Suppressor macrophage (primary cell): Measurements from ENCODE around the gene CLECL1.
"Not testable (repeated sequence)": the region's sequence is repeated elsewhere in the genome, so short reads cannot be mapped to it uniquely, and the experiment has no call there.

Experiments
- DNase-seq, 4 experiments: peaks; one replicate each; pipeline ENCODE4 v3.0.0-alpha.2; 2020 to 2022

The CLECL1 gene

DNA sequence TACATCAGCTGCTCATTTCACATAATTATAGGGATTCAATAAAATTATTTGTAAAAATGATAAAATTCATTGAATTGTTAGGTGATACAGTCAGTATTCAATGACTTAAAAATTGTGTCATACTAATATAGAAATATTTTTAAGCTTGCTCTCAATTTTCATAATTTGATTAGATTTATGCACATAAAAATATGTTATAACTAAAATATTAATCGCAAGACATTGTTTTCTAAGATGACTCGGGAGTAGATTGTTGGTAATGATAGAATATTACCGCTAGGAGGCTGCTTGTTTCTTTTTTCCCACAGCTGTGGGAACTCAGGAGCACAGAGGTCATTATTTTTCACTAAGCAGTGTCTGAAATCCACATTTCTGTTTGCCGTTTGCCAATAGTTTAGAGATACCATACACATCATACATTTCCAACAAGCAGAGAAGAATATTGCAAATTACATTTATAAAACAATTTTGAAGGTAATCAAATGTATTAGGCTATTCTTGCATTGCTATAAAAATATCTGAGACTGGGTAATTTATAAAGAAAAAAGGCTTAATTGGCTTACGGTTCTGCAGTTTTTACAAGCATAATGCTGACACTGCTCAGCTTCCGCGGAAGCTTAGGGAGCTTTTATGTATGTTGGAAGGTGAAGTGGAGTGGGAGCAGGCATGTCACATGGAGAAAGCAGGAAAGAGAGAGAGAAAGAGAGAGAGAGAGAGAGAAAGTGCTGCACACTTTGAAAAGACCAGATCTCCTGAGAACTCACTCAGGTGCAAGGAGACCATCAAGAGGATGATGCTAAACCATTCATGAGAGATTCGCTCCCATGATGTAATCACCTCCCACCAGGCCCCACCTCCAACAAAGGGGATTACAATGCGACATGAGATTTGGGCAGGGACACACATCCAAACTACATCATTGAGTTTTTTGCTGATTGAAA lies 18.6 kb upstream of the CLECL1 start:
- peak in 2 of 4 experiments; percentile 53 to 72 for DNase-seq

DNA sequence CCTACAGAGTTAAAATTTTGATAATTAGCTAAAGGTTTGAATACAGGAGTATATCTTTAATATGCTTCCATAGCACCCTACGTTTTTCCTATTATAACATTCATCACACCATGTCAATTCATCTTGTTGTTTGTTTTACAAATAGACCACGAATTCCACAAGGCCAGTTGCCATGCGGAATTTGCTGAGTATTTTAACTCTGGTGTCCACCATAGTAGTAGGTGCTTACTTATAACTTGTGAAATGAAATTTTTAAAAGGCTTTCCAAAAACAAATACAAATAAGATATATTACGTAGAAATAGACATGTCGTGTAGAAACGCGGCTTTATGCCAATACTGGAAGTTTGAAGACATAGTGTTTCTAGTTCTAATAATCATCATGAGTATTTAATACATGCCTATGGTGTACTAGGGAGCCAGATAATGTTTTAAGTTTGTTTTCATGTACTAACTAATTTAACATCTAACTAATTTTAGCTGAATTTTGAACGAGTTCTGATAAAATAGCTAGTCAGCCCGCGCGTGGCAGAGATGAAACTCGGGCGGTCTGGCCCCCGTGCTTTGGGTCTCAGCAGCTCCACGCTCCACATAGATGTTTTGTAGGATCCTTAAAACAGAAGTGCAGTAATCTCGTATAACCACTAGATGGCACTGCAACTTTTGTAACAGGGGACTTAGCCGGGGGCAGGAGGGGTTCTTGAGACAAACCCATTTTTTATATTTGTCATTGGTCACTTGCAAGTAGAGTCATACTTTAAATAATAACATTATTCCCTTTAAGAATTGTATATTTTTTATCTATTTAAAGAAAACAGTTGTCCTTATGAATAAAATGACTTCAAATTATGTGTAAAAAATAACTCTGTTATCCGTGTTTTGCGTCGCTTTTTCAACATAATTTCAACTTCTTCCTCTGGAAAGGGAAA lies 17.6 kb upstream of the CLECL1 start:
- peak; percentile 70 to 85 (median 78) for DNase-seq

DNA sequence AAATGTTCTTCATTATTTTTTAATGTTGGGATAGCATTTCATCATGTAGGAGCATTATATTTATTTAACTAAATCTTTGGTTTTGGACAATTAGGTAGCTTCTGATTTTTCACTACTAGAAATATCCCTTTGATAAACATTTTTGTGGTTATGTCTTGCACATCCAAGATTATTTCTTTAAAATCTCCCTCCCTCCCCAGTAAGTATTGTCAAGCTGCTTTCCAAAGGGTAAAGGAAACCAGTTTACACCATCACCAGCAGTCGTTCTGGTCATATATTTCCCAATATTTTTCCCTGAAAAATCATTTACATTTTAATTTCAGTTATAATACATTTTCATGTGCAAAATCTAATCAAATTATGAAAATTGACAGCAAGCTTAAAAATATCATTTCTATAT lies 16.7 kb upstream of the CLECL1 start:
- DNase-seq: no peak

DNA sequence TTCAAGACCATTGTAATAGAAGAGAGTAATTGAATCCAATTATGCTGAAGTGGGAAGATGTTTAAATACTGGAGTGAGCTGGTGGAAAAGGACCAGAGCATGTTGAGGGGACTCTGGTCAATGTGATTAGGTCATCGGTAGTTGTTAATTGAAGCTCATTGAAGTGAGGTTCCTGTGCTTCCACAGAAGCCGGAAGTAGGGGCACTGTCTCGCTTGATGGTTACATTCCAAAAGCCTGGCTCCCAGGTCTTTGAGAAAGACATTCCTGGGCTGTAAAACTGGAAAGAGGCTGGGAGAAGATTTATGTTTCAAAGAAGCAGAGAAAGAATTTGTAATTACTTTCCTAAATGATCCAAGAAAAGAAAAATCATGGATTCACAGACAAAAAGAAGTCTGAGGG lies 12.3 kb upstream of the CLECL1 start:
- DNase-seq: no peak

DNA sequence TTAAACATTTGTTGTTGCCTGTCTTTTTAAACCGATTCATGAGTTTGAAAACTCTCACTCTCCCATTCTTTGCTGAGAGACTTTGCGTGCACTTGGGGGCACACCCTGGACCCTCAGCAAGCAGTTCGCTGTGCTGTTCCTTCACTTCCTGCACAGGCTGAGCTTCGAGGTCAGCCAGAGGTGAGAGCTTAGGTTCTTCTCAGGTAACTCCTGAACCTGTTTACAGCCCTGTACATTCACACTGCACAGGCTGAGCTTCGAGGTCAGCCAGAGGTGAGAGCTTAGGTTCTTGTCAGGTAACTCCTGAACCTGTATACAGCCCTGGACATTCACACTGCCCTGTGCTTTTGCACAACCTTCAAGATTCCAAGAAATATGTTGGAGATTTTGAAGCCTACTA lies 9.8 kb upstream of the CLECL1 start:
- DNase-seq: no peak

DNA sequence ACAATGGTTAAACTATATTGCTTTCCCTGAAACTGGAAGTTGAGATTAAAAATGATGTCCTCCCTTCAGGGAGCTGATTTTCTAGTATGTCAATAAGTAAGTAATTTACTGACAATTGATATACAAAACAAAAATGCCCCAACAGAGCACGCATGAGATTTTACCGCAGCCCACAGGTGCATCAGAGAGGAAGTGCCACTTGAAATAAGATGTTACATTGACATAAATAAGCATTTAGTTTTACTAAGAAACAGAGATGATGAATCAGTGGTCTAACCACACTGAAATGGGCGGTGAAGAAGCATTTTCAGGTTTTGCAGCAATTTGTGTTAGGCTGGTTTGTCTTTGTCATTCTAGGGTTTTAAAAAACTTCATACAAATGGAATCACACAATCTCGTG lies 8.8 kb upstream of the CLECL1 start:
- DNase-seq: peak in 1 of 4 experiments; percentile 14

DNA sequence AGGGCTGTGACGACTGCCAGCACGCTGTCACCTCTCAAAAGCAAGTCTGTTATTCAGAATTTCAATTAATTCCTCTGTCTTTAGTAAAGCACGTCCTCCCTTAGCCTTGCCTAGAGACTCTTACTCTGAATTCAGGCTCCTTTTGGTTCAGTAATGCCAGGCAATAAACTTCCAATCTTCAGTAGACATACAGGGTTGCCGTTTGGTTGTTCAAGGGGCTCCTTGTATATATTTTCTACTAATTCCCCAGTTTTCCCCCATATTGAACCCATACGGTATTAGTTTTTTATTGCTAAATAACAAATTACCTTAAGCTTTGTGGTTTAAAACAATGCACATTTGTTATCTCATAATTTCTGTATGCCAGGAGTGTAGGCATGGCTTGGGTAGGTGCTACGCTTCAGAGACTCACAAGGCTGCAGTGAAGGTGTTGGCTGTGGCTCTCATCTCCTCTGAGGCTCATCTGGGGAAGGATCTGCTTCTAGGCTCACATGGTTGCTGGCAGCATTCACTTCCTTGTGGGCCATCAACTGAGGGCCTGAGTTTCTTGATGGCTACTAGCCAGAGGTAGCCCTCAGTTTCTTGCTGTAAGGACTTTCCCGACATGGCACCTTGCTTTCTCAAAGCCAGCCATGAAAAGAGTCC lies 7.3 kb upstream of the CLECL1 start:
- peak in 1 of 4 experiments; percentile 17 for DNase-seq

DNA sequence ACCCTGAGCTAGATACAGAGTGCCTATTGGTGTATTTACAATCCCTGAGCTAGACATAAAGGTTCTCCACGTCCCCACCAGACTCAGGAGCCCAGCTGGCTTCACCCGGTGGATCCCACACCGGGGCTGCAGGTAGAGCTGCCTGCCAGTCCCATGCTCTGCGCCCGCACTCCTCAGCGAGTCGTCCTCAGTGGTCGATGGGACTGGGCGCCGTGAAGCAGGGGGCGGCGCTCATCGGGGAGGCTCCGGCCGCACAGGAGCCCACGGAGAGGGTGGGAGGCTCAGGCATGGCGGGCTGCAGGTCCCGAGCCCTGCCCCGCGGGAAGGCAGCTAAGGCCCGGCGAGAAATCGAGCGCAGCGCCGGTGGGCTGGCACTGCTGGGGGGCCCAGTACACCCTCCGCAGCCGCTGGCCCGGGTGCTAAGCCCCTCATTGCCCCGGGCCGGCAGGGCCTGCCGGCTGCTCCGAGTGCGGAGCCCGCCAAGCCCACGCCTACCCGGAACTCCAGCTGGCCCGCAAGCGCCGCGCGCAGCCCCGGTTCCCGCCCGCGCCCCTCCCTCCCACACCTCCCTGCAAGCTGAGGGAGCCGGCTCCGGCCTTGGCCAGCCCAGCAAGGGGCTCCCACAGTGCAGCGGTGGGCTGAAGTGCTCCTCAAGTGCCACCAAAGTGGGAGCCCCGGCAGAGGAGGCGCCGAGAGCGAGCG lies 6.7 kb upstream of the CLECL1 start:
- DNase-seq: peak in 1 of 4 experiments; percentile 25

DNA sequence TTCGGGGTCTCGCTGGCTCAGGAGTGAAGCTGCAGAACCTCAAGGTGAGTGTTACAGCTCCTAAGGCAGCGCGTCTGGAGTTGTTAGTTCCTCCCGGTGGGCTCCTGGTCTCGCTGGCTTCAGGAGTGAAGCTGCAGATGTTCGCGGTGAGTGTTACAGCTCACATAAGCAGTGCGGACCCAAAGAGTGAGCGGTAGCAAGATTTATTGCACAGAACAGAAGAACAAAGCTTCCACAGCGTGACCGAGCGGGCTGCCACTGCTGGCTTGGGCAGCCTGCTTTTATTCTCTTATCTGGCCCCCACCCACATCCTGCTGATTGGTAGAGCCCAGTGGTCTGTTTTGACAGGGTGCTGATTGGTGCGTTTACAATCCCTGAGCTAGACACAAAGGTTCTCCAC lies 6.0 kb upstream of the CLECL1 start:
- not testable (repeated sequence) for DNase-seq

DNA sequence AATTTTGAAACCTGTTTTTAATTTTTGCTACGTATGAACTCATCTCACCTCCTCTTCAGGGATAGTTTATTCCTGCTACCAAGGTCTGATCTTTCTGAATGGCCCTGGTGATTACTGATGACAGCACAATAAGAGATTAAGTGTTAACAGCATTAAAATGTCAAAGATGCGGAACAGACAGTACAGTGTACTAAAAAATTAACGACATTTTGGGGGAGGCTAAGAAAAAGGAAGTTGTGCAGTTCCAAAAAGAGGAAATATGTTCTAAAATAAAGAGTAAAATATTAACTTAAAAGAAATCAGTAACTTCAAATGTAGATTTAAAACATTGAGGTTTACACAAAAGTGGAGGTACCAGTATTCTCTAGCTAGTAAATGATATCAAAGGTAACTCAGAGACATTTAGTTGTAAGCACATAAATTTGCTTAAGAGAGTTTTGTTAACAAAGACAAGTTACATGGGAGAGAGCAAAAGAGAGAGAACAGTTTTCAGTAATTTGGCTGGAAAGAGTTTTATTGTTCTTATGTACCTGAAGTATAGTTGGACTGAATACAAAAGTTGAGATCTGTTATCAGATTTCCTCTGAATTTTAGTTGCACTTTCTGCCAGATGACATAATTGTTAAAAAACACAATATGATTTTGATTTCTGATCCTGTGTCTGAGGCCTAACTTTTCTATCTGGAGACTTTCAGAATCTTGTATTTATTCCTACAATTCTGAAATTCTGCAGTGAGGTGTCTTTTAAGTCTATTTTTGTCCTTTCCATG lies 4.2 kb upstream of the CLECL1 start:
- peak; percentile 19 to 87 (median 58) for DNase-seq

DNA sequence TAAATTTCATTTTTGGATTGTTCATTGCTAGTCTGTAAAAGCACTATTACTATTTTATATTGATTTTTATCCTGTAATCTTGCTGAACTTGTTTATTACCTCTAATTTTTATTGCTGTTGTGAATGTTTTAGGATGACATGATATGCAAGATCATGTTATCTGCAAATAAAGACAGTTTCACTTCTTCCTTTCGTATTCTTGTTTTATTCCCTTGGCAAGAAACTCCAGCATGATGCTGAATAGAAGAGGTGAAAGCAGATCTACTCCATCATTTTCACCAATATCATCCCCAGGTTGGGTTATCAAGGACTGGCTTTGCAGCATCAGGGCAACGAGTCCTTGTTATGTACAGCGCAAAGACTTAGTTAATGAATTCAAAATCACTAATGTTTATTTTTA lies 2.7 kb upstream of the CLECL1 start:
- peak in 2 of 4 experiments; percentile 52 for DNase-seq

DNA sequence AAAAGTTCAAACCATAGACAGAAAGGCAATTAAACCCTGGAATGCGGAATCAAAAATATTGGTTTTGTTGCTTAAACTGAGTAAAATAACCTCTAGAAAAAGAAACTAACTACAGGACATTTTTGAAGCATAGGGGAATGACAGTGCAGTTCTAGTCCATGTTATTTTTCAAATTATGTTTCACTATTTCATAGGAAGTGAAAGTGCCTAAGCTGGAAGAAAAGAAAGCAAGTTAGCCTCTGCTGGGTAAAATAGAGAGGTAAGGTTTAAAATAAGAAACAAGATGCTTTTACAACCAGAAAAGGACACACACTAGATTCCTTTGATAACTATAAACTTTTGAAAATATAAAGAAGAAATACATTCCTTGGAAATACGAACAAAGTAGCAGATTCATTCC lies 1.1 kb downstream of the CLECL1 start:
- DNase-seq: peak in 3 of 4 experiments; percentile 20 to 77 (median 72)

DNA sequence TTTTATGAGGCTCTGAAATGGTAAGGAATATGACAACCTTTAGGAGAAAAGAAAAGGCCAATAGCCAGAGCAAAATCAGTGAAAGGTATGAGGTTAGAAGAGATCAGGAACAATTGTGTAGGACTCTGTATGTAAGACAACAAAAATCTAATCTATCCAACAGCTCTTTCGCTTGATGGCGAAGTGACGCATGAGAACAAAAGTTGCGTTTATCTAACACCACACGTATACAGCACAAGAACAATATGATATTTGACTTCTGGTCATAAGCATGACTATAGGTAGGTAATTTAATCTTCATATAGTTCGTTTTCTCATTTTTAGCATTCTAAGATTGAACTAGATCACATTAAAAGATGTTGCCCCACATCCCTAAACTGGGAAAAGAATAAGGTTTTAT lies 1.5 kb downstream of the CLECL1 start:
- no peak for DNase-seq

DNA sequence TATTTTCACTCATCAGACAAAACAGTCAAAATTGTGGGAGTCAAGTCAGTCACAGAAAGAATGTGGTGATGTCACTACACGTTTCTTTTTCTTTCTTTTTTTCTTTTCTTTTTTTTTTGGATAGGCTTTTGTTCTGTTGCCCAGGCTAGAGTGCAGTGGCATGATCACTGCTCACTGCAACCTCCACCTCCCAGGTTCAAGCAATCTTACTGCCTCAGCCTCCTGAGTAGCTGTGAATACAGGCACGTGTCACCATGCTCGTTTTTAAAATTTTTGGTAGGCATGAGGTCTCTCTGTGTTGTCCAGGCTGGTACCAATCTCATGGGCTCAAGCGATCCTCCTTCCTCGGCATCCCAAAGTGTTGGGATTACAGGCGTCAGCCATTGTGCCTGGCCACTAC lies 2.3 kb downstream of the CLECL1 start:
- no peak for DNase-seq

DNA sequence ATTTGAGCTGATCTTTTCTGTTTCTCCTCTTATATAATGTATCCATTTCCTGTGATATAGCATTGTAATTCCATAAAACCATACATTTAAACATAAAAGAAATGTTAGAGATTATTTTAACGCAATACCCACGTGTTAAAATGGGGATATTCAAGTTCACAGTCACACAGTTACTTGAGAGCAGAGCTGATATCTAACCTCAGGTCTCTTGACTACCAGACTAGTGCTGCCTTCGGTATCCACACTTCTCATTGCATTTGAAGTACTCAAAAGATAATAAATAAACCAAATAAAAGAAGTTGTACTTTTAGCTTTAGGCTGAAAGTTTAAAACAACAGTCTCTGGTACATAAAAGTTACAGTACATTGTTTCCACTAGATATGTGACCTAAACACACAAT lies 2.9 kb downstream of the CLECL1 start:
- DNase-seq: no peak

DNA sequence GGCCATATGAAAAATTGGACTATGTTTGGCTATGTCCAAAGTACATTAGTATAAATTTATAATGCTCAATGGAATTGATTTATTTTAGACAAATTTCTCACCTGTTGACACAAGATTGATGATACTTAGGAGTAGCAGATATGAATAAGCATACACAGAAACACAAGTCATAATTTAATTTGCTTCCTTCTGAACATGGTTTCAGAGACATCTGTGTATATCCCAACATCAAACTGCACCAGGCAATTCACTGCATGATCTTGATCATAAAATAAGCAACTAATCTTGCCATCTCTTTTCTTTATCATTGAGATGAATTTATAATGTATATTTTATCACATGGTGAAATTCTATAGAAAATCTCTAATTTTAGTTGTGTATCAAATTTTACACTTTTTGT lies 3.8 kb downstream of the CLECL1 start:
- DNase-seq: no peak

DNA sequence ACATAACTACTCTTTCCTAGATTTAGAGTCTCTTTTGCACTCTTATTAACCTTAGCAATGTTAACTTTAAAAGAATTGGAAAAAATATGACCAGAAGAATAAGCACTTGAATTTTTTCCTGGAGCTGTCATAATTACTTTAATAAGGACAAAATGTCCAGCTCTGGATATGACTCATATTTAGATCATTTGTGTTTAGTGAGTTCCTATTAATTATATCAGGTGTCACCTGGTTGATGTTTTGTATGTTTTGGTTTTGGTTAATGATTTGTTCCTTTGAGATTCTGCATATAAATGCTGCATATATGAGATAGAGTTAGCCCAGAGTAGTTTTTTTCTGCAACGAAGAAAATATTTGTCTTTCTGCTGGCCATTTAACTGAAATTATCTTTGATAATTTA lies 5.1 kb downstream of the CLECL1 start:
- no peak for DNase-seq

DNA sequence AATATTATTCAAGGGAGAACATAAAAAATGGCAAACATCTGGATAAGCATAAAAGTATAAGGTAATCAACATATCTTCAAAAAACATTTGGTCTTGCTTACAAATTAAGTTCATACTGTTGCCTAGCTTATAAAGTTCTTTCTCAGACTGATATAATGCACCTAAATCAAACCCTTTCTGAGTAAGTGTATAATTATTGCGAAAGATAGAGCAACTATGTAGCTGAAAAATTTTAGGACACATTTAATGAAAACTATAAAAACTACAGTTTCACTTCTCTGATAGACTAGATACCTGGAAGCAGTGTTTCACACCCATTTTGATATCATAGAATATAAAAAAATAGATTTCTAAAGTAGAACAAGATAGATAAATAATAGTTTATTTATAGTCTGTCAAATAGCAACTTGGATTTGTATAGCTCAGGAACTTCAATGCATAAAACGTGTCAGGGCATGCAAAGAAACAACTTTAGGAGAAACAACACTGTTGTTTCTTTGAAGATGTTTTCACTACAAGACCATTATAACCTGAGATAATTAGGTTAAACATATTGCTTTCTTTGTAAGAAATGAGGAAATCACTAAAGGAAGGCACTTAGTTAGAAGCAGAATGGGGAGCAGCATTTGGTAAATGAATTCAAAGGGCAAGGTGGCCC lies 7.6 kb downstream of the CLECL1 start:
- DNase-seq: no peak

DNA sequence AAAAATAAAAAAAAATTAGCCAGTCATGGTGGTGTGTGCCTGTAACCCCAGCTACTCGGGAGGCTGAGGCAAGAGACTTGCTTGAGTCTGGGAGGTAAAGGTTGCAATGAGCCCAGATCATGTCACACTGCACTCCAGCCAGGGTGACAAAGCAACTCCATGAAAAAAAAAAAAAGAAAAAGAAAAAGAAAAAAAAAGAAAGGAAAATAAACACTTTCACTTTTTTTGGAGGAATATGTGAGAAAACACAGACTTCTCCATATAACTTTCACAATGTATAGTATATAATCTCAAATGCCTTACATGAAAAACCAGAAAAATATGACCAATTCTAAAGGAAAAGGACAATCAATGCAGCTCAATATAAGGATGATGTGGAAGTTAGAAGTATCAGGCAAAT lies 8.9 kb downstream of the CLECL1 start:
- DNase-seq: no peak

DNA sequence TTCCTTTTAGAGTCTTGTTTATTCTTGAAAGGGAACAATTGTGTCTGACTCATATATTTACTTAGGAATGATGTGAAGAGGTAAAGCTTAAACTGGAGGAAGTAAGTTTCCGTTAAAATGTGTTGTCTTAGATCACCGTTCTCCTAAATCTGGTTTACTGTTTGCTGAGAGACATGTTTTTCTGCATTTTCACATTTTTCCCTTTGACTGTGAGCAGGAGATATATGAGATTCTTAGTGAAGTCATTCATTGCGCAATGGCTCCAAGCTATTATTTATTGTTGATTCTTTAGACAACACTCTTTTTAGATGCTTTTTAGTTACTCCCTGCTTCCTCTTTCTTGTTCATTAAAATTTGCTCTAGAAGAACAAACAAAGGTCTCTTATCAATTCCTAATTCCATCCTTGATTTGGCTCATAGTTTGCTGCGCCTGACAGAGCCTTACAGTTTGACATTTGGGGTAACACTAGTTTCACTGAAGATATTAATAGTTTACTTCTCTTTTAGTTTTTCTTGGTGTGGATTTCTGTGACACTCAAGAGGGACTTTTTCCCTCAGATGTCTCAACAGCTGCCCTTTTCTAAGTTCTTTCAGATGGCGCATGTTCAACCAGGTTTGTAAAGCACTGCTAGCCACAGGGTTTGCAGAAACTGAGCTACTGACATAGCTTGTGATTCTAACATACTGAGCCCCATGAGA lies 11.4 kb downstream of the CLECL1 start:
- DNase-seq: peak; percentile 51 to 82 (median 68)
